GM21786 (cell line): ENCODE measurements around the gene TASP1.
"Not testable (repeated sequence)": the region's sequence is repeated elsewhere in the genome, so short reads cannot be mapped to it uniquely, and the experiment has no call there.

Source experiments
- ATAC-seq: cut with Tn5 transposase; IDR thresholded peaks from one replicate; pipeline ENCODE4 v1.9.1; 2021; ENCODE audit not compliant: unreplicated experiment

TASP1 gene, protein sequence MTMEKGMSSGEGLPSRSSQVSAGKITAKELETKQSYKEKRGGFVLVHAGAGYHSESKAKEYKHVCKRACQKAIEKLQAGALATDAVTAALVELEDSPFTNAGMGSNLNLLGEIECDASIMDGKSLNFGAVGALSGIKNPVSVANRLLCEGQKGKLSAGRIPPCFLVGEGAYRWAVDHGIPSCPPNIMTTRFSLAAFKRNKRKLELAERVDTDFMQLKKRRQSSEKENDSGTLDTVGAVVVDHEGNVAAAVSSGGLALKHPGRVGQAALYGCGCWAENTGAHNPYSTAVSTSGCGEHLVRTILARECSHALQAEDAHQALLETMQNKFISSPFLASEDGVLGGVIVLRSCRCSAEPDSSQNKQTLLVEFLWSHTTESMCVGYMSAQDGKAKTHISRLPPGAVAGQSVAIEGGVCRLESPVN

GRCh38 chr20:13638496-13639149 lies at the start of gene TASP1:
Gene TASP1 (minus strand): TSS chr20:13638932. CDS start chr20:13630078, 8,854 bp downstream.
- ATAC-seq: peak; percentile 100

DNA sequence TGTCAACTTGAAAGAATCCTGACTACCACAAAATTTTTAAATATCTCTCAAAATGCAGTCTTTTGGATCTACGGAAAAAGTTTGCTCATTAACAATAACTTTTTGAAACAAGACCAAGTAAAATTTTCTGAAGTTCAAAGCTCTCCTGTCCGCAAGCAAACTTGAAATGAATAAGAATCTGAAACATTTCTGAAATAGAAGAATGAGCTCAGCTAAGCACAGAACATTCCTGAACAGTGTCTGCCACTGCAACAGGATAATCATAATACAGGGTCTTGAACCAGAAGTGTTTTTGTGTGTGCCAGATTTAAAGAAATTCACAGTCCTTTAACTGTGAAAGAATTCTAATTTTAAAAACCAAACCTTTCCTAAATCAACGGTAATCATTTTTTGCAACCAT lies 49.1 kb upstream of the TASP1 start:
- no peak for ATAC-seq

DNA sequence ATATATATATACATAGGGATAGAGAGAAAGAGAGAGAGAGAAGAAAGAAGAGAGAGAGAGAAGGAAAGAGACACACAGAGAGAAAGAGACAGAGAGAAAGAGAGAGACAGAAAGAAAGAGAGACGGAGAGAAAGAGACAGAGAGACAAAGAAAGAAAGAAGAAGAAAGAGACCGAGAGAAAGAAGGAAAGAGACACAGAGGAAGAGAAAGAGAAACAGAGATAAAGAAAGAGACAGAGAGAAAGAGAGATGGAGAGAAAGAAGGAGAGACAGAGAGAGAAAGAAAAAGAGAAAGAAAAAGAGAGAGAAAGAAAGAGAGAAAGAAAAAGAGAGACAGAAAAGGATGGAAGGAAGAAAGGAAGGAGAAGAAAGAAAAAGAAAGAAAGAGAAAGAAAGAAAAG lies 46.9 kb upstream of the TASP1 start:
- no peak for ATAC-seq

- ATAC-seq: peak; percentile 71
Observed at GRCh38 chr20:13684566-13685222, 46.0 kb upstream of the TASP1 start.

DNA sequence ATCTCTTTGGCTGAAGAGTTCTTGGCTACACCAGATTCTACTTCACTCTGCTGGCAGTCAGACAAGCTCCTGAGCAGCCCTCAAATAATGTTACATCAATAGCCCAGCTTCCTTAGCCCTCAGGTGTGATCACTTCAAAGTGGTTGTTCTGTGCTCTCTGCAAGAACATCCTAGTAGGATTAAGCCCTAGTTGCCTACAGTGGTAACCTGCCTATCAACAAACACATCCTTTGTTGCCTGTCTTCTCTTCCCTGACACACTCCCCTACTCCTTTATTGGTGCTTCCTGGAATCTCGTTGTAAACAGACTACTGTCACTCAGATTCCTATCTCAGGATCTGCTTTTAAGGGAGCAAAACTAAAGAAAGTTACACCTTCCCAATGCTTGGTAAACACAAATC lies 45.1 kb upstream of the TASP1 start:
- ATAC-seq: no peak

DNA sequence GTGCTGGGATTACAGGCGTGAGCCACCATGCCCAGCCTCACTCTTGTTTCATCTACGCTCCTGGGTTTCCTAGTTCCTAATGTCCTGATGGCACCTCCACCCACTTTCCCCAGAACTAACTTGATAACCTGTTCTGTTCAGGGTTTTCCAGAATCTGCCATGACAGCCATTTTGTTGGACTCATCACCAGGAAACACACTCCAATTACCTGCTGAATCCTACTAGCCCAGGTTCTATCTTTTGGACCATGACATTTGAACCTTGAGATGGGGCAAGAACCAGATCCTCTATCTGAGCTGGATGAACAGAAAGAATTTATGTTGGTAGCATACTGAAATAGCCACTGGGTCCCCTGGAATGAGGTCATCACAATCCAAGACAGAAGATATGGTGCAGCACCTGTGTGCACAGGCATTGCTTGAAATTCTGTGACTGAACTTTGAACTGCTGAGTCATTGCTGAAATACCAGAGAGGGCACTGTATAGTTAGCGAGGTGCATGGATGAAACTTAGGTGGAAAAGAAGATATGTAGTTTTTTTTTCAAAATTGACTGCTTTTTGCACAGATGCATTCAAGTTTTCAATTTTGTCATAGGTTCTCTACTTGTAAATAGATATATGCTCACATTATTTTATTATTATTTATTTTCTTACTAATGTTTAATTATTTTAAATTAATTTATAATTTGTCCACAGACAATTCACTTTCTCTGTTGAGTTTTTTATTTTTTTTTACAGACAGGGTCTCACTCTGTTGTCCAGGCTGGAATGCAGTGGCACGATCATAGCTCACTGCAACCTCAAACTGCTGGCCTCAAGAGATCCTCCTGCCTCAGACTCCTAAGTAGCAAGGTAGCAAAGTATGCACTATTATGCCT lies 42.8 kb upstream of the TASP1 start:
- ATAC-seq: peak; percentile 84

- no peak for ATAC-seq
Observed at GRCh38 chr20:13678944-13679343, 40.2 kb upstream of the TASP1 start.

DNA sequence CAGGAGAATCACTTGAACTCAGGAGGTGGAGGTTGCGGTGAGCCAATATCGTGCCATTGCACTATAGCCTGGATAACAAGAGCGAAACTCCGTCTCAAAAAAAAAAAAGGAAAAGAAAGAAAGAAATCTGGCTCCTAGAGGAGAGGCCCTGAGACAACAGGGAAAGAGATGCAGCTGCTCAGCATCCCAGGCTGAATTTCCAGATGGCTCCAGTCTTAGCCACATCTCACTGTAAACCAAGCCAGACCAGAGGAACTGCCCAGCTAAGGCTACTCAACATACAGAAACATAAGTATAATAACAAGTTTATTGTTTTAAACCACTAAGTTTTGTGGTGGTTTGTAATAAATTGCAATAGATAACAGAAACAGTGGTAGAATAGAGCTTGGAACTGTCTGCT lies 38.5 kb upstream of the TASP1 start:
- no peak for ATAC-seq

GRCh38 chr20:13676682-13677081 lies 38.0 kb upstream of the TASP1 start:
- no peak for ATAC-seq

- ATAC-seq: no peak
Observed at GRCh38 chr20:13672690-13673089, 34.0 kb upstream of the TASP1 start.

- no peak for ATAC-seq
Observed at GRCh38 chr20:13671916-13672378, 33.2 kb upstream of the TASP1 start.

GRCh38 chr20:13671512-13671911 lies 32.8 kb upstream of the TASP1 start:
- ATAC-seq: no peak

GRCh38 chr20:13670160-13670559 lies 31.4 kb upstream of the TASP1 start:
- ATAC-seq: peak; percentile 53

- no peak for ATAC-seq
Observed at GRCh38 chr20:13665709-13666395, 27.1 kb upstream of the TASP1 start.

DNA sequence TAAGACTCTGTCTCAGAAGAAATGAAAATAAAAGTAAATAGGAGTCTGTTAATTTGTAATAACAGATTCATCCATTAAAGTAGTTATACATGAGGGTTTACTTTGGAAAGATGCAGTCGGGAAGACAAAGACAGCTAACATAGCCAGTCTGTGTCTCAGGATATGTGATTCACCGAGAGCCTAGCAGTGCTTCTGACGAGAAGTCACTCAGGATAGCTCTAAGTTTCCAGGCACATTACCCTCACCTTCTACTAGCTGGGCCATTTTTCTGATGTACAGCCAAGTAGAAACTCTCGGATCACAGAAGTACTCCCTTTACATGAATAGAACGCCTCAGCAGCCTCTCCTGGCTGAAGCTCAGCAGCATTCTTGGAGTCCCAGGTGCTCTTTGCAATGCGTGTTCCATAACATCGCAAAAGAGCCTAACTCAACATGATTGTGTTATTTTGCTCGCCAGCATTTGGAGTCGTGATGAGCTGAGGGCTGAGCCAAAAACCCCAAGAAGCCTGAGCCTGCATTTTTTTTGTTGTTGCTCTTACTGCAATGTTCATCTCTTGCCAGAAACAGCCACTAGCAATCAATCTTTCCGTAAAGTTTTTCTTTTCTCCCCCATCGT lies 22.4 kb upstream of the TASP1 start:
- no peak for ATAC-seq

- peak; percentile 94 for ATAC-seq
Observed at GRCh38 chr20:13659288-13659687, 20.6 kb upstream of the TASP1 start.

DNA sequence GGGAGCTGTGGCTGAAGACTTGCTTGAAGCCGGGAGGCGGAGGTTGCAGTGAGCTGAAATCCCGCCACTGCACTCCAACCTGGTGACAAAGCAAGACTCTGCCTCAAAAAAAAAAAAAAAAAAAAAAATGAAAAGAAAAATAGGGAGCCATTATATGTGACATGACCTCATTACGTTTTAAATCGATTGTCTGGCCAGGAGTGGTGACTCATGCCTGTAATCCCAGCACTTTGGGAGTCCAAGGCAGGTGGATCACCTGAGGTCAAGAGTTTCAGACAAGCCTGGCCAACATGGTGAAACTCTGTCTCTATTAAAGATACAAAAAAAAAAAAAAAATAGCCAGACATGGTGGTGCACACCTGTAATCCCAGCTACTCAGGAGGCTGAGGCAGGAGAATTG lies 19.3 kb upstream of the TASP1 start:
- not testable (repeated sequence) for ATAC-seq

DNA sequence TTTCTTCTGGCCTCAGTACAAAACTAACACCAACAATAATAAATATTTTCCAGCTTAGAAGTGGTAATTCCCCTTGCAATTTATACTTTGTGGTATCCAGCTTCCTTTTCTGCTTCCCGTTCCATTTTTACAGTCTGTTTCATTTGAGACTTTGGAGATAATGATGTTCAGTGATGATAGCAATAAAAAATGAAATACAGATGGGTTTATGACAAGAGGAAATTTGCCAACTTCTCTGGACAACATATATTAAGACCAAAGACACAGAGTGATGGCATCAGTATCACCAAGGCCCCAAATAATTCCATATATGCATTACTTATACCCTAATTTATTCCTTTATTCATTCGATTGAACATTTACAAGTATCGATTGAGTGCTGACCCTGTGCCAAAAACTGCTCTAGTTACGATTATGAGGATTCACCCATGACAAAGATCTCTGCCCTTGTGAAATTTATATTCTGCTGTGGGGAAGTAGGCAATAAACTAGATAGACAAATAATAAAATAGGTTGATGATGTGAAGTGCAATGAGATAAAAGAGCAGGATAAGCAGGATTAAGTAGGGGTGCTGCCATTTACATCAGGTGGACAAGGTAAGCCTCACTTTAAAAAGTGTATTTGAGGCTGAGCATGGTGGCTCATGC lies 18.1 kb upstream of the TASP1 start:
- no peak for ATAC-seq

- no peak for ATAC-seq
Observed at GRCh38 chr20:13654463-13655023, 15.8 kb upstream of the TASP1 start.
